D721Med (cell line): Measurements from ENCODE around the gene SMARCD3.

Experiments used
- DNase-seq: peaks from one replicate; pipeline ENCODE4 v3.0.0; 2011; ENCODE audit warnings: low spot score; ENCODE audit not compliant: insufficient read length
- FAIRE-seq: peaks from 2 replicates; lab custom pipeline; 2011; peaks lifted over from hg19 to GRCh38; lab: Jason Lieb, UNC
- TF ChIP-seq, protein P1 (sequence below): IDR thresholded peaks from 2 replicates; pipeline ENCODE4 v1.5.1; 2012; ENCODE audit warnings: mild to moderate bottlenecking, control low read depth; ENCODE audit not compliant: insufficient read depth; ENCODE audit errors: missing control alignments

The SMARCD3 gene

DNA sequence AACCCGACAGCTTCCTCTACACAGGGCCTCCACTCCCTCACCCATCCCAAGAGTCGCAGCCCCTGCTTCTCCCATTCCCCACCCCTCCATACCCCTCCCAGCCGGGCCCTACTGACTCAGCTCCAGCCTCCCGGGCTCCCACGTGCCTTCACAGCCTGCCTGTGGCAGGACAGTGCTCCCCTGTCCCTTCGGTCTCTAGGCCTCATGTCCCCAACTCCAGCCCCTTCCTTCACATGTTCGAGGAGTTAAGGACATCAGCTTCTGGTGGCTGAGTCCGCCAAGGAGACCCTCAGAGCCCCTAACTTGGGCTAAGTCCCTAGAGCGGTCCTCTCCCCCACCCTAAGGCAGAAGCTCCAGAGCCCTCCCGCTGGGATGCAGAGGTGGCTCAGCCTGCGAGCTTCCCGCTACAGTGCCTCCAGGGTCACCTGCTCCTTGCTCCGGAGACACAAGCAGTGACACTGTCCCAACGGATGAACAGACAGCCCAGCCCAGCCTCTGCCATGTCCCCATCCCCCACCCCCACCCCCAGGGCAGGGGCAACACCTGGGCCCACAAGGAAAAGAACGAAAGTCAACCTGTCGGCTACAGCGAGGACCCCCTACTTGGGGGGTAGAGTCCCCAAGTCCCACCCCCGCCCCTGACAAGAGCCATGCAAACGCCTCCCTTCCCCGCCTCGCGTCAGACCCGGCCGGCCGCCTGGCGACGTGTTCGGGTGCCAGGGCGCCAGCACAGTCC, 716 bp downstream of the SMARCD3 start:
- FAIRE-seq (no peak), DNase-seq (no peak)
- TF ChIP-seq, protein P1, sequence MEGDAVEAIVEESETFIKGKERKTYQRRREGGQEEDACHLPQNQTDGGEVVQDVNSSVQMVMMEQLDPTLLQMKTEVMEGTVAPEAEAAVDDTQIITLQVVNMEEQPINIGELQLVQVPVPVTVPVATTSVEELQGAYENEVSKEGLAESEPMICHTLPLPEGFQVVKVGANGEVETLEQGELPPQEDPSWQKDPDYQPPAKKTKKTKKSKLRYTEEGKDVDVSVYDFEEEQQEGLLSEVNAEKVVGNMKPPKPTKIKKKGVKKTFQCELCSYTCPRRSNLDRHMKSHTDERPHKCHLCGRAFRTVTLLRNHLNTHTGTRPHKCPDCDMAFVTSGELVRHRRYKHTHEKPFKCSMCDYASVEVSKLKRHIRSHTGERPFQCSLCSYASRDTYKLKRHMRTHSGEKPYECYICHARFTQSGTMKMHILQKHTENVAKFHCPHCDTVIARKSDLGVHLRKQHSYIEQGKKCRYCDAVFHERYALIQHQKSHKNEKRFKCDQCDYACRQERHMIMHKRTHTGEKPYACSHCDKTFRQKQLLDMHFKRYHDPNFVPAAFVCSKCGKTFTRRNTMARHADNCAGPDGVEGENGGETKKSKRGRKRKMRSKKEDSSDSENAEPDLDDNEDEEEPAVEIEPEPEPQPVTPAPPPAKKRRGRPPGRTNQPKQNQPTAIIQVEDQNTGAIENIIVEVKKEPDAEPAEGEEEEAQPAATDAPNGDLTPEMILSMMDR, result no peak

GRCh38 chr7:151246851-151247580, 1.5 kb downstream of the SMARCD3 start:
- DNase-seq (no peak), FAIRE-seq (no peak)
- TF ChIP-seq, protein P1, result no peak

DNA sequence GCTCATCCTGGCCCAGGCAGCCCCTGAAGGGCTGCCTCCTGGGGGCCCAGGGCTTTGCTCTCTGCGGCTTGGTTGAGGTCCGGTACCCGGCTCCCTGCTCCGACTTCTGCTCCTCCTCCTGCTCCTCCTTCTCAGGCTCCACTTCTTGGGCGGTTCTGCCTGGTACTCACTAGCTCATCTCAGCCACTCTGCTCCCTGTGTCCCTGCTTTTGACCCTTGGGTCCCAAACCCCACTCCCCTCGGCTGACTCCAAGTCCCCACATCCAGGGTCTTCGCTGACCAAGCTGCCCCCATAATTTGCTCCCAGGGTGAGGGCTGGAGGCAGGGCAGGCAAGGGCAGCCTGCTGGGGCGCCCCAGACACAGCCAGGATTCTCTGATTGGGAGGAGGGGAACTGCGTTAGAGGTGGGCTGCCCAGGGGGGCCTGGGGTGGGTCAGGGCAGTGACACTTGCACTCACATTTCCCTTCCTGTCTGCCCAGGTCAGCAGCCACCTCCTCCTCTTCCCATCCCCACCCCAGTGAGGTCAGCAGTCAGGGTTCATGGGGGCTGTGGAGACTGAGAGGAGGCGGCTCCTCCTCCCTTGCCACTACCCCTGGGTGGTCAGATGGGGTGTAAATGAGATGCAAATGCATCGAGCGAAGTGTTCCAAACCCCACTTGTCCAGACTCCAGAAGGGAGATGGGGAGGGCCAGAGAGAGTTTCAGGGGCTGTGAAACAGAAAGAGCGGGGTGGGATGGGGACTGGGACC, 2.2 kb downstream of the SMARCD3 start:
- TF ChIP-seq, protein P1, result no peak
- FAIRE-seq, result no peak
- DNase-seq, result no peak

DNA sequence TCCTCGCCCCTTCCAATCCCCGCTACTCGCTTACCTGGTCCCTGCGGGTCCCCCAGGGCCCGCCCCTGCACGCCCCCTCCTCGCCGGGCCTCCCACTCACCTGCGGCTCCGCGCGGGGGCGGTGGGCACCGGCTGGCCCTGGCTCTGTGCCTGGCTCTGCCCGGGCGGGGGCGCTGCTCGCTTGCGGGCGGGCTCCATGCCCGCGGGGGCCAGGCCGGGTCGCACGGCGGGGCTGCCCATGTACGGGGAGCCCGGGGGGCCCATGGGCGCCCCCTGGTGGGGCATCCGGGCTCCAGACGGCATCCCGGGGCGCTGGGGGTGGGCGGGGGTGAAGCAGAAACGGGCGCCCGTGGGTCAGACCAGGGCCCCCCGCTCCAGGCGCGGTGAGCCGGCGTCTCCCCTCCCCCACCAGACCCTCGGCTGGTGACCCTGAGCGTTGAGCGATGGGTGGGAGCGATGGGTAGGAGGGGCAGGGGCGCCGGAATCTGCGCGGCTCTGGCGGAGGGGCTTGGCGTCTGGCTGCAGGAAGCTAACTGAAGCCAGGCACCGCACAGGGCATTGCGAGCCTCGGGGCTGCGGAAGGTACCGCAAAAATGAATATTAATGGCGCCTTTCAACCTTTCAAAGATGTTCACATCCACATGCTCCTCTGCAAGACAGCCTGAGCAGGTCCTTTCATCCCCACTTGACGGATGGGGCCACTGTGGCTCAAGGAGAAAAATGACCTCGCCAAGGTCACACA, 3.0 kb downstream of the SMARCD3 start:
- FAIRE-seq (no peak), DNase-seq (peak; percentile 85)
- TF ChIP-seq, protein P1, result peak; percentile 41

DNA sequence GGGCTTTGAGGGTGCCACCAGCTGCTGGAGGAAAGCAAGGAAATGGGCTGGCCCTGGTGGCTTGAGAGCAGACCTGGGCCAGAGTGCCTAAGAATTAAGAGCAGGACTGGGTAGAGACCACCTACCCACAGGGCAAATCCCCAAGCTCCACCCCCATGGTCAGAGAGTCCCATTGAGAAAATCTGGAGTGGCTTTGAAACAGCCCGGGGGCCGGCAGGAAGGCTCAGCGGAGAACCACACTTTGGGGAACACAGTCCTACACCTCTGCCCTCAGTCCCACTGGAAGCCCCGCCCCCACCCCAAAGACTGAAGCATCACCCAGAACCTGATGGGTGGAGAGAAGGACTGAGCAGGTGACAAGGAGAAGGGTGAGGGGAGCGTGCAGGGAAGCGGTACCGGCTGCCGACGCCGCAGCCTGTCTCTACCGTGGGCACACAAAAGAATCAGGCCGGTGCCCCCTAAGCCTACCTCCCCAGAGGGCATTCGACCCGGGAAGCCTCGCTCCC, 3.6 kb downstream of the SMARCD3 start:
- TF ChIP-seq, protein P1, result no peak
- FAIRE-seq (no peak), DNase-seq (no peak)

- FAIRE-seq, result no peak
- peak; percentile 83 for DNase-seq
- TF ChIP-seq, protein P1, result peak; percentile 72
Measured at GRCh38 chr7:151244196-151244840, 4.2 kb downstream of the SMARCD3 start.
